Fibroblast of lung (primary cell): Measurements from ENCODE around the gene C5orf34.

Experiments used
- CTCF ChIP-seq, 2 donors: IDR thresholded peaks in 1 of 2; conservative IDR thresholded peaks in 1 of 2; 1 replicate in 1 of 2; 2 replicates in 1 of 2; pipeline ENCODE4 v1.5.1; 2011 to 2012; ENCODE audit warnings: low read length in 2 of 2, control low read depth in 1 of 2, inconsistent platforms in 1 of 2, low read depth in 1 of 2, mild to moderate bottlenecking in 1 of 2
- EZH2 ChIP-seq: IDR thresholded peaks from 2 replicates; pipeline ENCODE4 v1.5.1; 2012; ENCODE audit warnings: low read length, control low read depth, mild to moderate bottlenecking; ENCODE audit errors: missing control alignments

GRCh38 chr5:43564289-43564850 is 49.4 kb upstream of the C5orf34 start:
- TF ChIP-seq CTCF (conservative IDR thresholded peaks at IDR 0.05 in 1 of 2, IDR thresholded peaks at IDR 0.05 in 1 of 2; ENCODE audit: low read depth in 1 of 2, low read length in 2 of 2), result no peak
- no peak for TF ChIP-seq EZH2
